Measurements from ENCODE around the gene SGMS2. TPM values are rescaled to one million over a fixed set of nuclear protein-coding genes. Genes with fewer than 3 reads are reported as not detected.

Gene SGMS2
- total and polyA plus RNA-seq, 12 donors: 1.0 to 52.3 (median 15.4) TPM

GRCh38 chr4:107956011-107956410 is 131.3 kb downstream of the SGMS2 start:
- Histone ChIP-seq H3K36me3 (replicated peaks in 1 of 2) (peaks cover 0 to 1% of the 10 kb centered on the region in 2 donors), H3K4me3 (no peak overlapping the region), H3K27me3 (no peaks in the 10 kb centered on the region), H3K27ac (no peak overlapping the region), H3K9me3 (replicated peaks in 1 of 3) (no peaks in the 10 kb centered on the region), H3K4me1 (replicated peaks in 1 of 2) (no peaks in the 10 kb centered on the region)
- TF ChIP-seq CTCF (IDR thresholded peaks at IDR 0.05) (no peak), POLR2A (IDR thresholded peaks at IDR 0.05) (no peak)
- no peak for DNase-seq
- WGBS, 4 donors: 76 to 88% (median 86%) methylated on average over 1 of the region's 1 CpG
- intact Hi-C loops (cut with DNase I): no loop called here

Small RNA genes within 50 kb of the gene (small RNA-seq; reads per million reads assigned to genes)
- gene RNU6-733P: 0 reads per million in 2 donors

Other genes starting within 250 kb of the SGMS2 start
- gene PAPSS1, start 104.7 kb upstream of the SGMS2 start, total RNA-seq: 10 to 100 TPM; 13.6 to 22.6 (median 19.0) TPM
- 10 to 100 TPM; 13.1 to 16.7 (median 16.5) TPM for gene PAPSS1, start 104.7 kb upstream of the SGMS2 start, polyA plus RNA-seq
- 10 to 100 TPM in 5 of 9 donors, 1 to 10 TPM in 4; 4.4 to 21.3 (median 10.9) TPM for gene CYP2U1, start 106.6 kb downstream of the SGMS2 start, total RNA-seq
- gene CYP2U1, start 106.6 kb downstream of the SGMS2 start, polyA plus RNA-seq: 1 to 10 TPM; 2.3 to 7.3 (median 2.7) TPM
- gene HADH, start 165.0 kb downstream of the SGMS2 start, total RNA-seq: 100 to 1,000 TPM in 2 of 9 donors, 10 to 100 TPM in 7; 24.5 to 123 (median 71.3) TPM
- gene HADH, start 165.0 kb downstream of the SGMS2 start, polyA plus RNA-seq: 100 to 1,000 TPM in 1 of 3 donors, 10 to 100 TPM in 2; 38.0 to 102 (median 49.4) TPM

Data from adrenal gland (tissue), 12 donors.